Spleen (tissue), 7 donors: ENCODE data around the gene TIPIN.

Experiments
- POLR2A ChIP-seq, 3 donors: fragments of 450-650 bp; IDR thresholded peaks; one replicate each; pipeline ENCODE4 v1.5.1; 2017; ENCODE audit warnings: antibody characterized with exemption in 3 of 3, mild to moderate bottlenecking in 1 of 3
- TF ChIP-seq, protein P1 (sequence below), 11 experiments: fragments of 200-600 bp in 7 of 11; fragments of 450-650 bp in 4 of 11; sonication (generic) in 4 of 11; IDR thresholded peaks in 8 of 11; conservative IDR thresholded peaks in 3 of 11; 1 replicate in 7 of 11; 2 replicates in 4 of 11; pipeline versions ENCODE4 v1.4.0 to v1.8.0; 2016 to 2021; ENCODE audit warnings: antibody characterized with exemption in 11 of 11, inconsistent platforms in 4 of 11, mild to moderate bottlenecking in 1 of 11
- donor health status: DM: no; HTN: no; CAD: no; lungs with moderate emphysema.
- donor health status: DM: no; HTN: no; CAD: no.
- donor health status: DM: no; HTN: no; CAD: no.

DNA sequence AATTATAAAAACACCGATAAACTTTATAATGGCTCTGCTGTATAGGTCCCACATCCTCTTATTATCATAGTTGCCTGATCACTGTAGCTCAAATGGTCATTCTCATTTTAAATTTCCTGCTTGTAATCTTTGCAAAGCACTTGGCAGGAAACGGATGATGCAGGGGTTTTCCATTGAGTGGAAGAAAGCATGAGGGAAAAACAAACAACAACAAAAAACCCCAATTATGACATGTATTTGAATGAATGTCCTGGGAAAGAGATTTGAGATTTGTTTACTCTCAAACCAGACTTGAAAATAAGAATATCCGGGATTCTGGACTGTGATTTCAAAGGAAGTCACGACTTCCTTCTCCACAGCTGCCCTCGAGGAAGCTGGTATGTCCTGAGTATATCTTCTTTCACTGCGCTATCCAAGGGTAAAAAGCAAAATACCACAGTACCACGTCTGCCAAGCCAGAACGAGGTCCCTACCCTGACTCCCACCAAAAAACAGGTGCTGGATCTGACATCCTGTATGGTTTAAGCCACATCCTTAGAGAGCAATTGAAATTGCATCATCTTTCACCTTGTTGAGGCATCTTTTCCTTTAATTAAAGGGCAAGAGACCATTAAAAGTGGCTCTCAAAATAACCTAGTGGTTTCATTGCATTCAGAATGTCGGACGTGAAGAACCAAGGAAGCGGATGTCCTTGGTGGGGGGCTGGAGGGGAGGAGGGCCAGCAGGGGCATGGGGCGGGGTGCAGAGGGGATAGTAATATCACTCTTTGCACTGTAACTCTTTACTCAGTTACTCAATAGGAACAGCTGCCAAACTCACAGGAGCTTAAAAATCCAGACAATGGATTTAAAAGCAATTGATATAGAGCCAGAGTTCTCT lies 13.5 kb upstream of the TIPIN start:
- TF ChIP-seq, protein P1, sequence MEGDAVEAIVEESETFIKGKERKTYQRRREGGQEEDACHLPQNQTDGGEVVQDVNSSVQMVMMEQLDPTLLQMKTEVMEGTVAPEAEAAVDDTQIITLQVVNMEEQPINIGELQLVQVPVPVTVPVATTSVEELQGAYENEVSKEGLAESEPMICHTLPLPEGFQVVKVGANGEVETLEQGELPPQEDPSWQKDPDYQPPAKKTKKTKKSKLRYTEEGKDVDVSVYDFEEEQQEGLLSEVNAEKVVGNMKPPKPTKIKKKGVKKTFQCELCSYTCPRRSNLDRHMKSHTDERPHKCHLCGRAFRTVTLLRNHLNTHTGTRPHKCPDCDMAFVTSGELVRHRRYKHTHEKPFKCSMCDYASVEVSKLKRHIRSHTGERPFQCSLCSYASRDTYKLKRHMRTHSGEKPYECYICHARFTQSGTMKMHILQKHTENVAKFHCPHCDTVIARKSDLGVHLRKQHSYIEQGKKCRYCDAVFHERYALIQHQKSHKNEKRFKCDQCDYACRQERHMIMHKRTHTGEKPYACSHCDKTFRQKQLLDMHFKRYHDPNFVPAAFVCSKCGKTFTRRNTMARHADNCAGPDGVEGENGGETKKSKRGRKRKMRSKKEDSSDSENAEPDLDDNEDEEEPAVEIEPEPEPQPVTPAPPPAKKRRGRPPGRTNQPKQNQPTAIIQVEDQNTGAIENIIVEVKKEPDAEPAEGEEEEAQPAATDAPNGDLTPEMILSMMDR (IDR thresholded peaks at IDR 0.05 in 8 of 11, conservative IDR thresholded peaks at IDR 0.05 in 3 of 11) = no peak
- no peak for TF ChIP-seq POLR2A (IDR thresholded peaks at IDR 0.05)
